ENCODE measurements around the gene ARHGEF12.

ARHGEF12 gene

GRCh38 chr11:120526241-120526640 is 190.0 kb downstream of the ARHGEF12 start:
- in situ Hi-C loops (cut with MboI; ENCODE audit: low sequenced_read_pairs, unreplicated experiment), result loop anchor here (10.0 kb wide), 1 partner anchor 159 kb away; no protein-coding TSS in a partner anchor
- TF ChIP-seq CTCF (IDR thresholded peaks at IDR 0.05; ENCODE audit: borderline replicate concordance, control extremely low read depth, extremely low read depth, insufficient read depth, missing control alignments), result no peak
- DNase-seq (ENCODE audit: low spot score), result no peak

GRCh38 chr11:120527111-120527761 is 191.0 kb downstream of the ARHGEF12 start:
- no peak for DNase-seq (ENCODE audit: low spot score)
- TF ChIP-seq CTCF (IDR thresholded peaks at IDR 0.05; ENCODE audit: borderline replicate concordance, control extremely low read depth, extremely low read depth, insufficient read depth, missing control alignments), result no peak
- in situ Hi-C loops (cut with MboI; ENCODE audit: low sequenced_read_pairs, unreplicated experiment), result loop anchor here (10.0 kb wide), 1 partner anchor 158 kb away; no protein-coding TSS in a partner anchor

- TF ChIP-seq CTCF (IDR thresholded peaks at IDR 0.05; ENCODE audit: borderline replicate concordance, control extremely low read depth, extremely low read depth, insufficient read depth, missing control alignments), result no peak
- in situ Hi-C loops (cut with MboI; ENCODE audit: low sequenced_read_pairs, unreplicated experiment), result loop anchor here (10.0 kb wide), 1 partner anchor 156 kb away; no protein-coding TSS in a partner anchor
These were observed 192.5 kb downstream of the ARHGEF12 start for GRCh38 chr11:120528749-120529148.

GRCh38 chr11:120529214-120529613 is 193.0 kb downstream of the ARHGEF12 start:
- TF ChIP-seq CTCF (IDR thresholded peaks at IDR 0.05; ENCODE audit: borderline replicate concordance, control extremely low read depth, extremely low read depth, insufficient read depth, missing control alignments), result no peak
- in situ Hi-C loops (cut with MboI; ENCODE audit: low sequenced_read_pairs, unreplicated experiment), result loop anchor here (10.0 kb wide), 1 partner anchor 156 kb away; no protein-coding TSS in a partner anchor
- DNase-seq (ENCODE audit: low spot score), result no peak

More at GRCh38 chr11:120528749-120529148, 192.5 kb downstream of the ARHGEF12 start:
- no peak for DNase-seq (ENCODE audit: low spot score)

- DNase-seq (ENCODE audit: low spot score), result no peak
- no peak for TF ChIP-seq CTCF (IDR thresholded peaks at IDR 0.05; ENCODE audit: borderline replicate concordance, control extremely low read depth, extremely low read depth, insufficient read depth, missing control alignments)
- in situ Hi-C loops (cut with MboI; ENCODE audit: low sequenced_read_pairs, unreplicated experiment), result loop anchor here (10.0 kb wide), 1 partner anchor 155 kb away; no protein-coding TSS in a partner anchor
These were observed 193.7 kb downstream of the ARHGEF12 start for GRCh38 chr11:120529911-120530310.

GRCh38 chr11:120532082-120532831 is 196.0 kb downstream of the ARHGEF12 start:
- no peak for TF ChIP-seq CTCF (IDR thresholded peaks at IDR 0.05; ENCODE audit: borderline replicate concordance, control extremely low read depth, extremely low read depth, insufficient read depth, missing control alignments)
- in situ Hi-C loops (cut with MboI; ENCODE audit: low sequenced_read_pairs, unreplicated experiment), result no loop called here
- no peak for DNase-seq (ENCODE audit: low spot score)

Measured in GM13976 (cell line).